NCI-H1417 treated with DMSO at 0.1 percent for 48 hours (cell line): ENCODE results near the gene IFIT2.
"Not testable (repeated sequence)": the region's sequence is repeated elsewhere in the genome, so short reads cannot be mapped to it uniquely, and the experiment has no call there.

ENCODE experiments used
- DNase-seq: peaks from one replicate; lab custom pipeline; 2025; lab: John Stamatoyannopoulos, UW

The IFIT2 gene

GRCh38 chr10:89280508-89280907 is 21.3 kb upstream of the IFIT2 start:
- DNase-seq: no peak

DNA sequence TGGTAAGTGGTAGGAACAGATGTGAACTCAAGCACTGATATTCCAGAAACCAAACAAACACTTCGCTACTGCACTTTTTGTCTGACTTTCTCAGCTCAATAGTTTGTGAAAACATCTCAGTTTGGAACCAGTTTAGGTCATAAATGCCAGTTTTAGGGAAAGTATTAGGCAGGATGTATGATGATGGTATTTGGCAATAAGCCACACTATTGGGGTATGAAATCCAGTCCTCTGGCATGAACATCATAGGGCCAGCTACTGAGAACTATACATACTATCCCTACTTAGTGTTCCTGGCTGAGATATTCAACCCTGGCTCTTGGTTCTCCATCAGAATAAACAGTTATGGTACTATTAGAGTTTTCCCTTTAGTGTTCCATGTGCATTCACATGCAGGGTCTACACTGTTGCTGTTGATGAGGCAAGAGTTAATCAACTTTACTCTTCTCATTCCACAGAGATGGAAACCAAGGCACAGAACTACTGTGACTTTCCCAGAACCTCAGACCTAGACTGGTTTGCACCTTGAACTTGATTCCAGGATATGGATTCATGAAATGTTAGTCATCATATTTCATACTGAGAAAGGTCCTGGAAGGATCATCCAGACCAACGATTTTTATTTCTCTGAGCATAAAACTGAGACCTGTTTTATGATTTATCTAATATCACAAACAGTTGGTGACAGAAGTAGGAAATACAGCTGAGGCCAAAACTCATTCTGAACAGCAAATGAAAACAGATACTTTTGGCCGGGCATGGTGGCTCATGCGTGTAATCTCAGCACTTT is 20.0 kb upstream of the IFIT2 start:
- DNase-seq: no peak

DNA sequence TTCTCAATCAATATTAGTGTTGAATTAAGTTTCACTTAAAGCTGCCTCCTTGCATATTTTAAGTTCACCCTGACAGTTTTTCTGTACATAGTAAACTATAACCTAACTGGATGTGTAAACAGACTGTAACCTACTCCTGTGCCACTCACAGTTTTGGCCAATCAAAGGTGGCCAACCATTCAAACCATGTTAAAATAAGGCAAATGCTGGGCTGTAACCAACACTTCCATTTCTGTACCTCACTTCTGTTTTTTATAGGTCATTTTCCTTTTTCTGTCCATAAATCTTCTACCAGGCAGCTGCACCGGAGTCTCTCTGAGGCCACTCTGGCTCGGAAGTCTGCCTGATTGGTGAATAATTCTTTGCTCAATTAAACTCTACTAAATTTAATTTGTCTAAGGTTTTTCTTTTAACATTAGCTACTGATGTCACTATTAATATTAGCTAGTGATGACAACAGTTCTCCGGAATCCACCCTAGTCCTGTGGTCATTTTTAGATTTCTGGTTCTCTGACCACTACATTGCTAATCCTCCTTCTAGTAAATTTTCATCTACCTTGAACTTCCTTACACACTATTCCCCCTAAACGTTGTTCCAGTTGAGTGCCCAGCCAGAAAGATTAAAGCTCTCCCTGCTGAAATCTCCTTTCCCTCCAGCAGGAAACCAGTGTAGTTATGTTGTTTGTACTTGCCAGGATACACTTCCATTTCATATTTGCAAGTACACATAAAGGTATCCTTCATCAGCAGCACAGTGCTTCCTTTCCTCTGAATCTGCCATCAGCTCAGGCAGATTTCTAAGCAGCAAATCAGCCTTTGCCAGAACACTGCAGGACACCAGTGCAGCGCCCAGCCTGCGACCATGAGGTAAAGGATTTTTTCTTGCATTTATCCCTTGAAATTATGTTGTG is 18.6 kb upstream of the IFIT2 start:
- DNase-seq: no peak

GRCh38 chr10:89283936-89284475 is 17.8 kb upstream of the IFIT2 start:
- peak; percentile 7 for DNase-seq

GRCh38 chr10:89284711-89285110 is 17.1 kb upstream of the IFIT2 start:
- DNase-seq: not testable (repeated sequence)

DNA sequence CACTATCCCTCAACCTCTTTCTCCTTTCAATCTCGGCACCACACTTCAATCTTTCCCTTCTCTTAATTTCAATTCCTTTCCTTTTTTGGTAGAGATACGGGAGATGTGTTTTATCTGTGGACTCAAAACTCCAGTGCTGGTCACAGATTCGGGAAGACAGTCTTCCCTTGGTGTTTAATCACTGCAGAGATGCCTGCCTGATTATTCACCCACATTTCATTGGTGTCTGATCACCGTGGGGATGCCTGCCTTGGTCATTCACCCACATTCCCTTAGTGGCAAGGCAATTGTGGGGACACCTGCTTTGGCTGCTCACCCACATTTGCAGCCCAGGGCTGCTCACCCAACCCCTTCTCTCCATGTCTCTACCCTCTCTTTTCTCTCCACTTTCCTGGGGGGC is 16.5 kb upstream of the IFIT2 start:
- not testable (repeated sequence) for DNase-seq

DNA sequence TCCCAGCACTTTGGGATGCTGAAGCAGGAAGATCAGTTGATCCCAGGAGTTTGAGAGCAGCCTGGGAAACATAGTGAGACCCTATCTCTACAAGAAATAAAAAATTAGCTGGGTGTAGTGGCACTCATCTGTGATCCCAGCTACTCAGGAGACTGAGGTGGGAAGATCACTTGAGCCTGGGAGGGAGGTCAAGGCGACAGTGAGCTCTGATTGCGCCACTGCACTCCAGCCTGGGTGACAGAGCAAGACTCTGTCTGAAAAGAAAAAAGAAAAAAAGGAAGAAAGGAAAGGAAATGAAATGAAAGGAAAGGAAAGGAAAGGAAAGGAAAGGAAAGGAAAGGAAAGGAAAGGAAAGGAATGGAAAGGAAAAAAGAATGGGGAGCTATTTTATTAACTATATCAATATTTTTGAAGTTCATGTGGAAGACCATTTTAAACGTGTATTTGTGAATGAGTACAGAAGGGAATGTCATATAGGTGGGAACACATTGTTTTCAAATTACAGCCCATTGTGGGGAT is 7.1 kb upstream of the IFIT2 start:
- no peak for DNase-seq

DNA sequence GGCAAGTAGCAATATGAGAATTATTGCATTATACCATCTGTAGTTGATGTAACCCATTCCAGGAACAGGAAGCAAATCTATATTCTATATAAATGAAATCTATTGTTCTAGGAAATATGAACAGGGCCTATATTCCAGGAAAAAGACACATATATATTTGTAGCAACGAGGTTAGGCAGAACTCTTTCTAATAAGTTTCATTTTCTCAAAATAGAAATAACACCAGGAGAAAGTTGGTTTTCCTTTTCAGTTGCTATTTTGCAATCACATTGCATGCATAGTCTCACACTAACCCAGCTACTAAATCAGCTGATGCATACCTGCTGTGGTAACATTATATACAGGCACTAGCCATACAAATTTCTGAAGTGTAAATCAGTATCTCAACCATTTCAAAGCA is 6.2 kb upstream of the IFIT2 start:
- no peak for DNase-seq

DNA sequence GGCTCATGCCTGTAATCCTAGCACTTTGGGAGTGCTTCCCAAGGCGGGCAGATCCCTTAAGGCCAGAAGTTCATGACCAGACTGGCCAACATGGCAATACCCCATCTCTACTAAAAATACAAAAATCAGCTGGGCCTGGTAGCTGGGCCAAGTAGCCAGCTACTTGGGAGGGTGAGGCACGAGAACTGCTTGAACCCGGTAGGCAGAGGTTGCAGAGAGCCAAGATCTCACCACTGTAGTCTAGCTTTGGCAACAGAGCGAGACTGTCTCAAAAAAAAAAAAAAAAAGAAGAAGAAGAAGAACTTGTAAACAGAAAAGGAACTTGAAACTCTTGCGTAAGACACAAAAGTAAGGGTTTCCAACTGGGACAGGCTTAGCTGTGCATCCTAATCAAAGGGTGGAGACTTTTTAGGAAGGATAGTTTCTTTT is 5.6 kb upstream of the IFIT2 start:
- DNase-seq: no peak

DNA sequence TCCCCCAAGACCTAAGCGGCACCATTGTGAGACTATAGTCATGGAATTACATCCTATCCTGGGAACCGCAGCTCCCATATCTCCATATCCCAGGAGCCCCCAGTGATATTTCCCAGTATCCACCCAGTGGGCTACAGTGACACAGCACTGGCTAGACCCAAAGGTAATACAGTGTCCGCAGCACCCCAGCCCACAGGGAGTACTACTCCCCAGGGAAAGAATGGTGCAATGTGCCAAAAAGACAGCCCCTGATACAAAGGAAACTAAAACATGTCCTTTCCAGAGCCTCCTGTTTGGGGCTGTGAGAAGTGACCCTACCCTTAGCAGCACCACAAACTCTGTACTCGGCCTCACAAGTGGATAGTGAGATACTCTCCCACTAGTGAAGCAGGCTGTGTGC is 4.5 kb upstream of the IFIT2 start:
- no peak for DNase-seq

- no peak for DNase-seq
Measured at GRCh38 chr10:89297791-89298190, 4.1 kb upstream of the IFIT2 start.

- DNase-seq: no peak
Measured at GRCh38 chr10:89299031-89299430, 2.8 kb upstream of the IFIT2 start.

DNA sequence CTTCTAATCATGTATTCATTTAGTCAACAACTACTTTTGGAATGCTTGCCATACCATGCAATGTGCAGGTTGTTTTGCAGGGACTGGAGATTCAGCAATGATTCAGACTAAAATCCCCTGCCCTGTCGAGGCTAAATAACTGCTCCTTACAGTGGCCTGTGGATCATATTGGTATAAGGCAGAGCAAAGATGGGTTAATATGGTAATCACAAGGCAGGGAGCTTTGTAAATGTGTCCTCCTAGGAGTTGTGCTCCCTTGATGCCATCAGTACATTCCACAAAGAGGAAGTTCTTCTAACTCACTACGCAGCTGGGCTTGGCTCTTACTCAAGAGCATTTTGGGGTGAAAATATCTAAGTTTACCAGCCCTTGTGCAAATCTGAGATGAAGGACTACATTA is 614 bp upstream of the IFIT2 start:
- no peak for DNase-seq

- no peak for DNase-seq
Measured at GRCh38 chr10:89302625-89303024, 779 bp downstream of the IFIT2 start.

- no peak for DNase-seq
Measured at GRCh38 chr10:89303161-89303560, 1.3 kb downstream of the IFIT2 start.

DNA sequence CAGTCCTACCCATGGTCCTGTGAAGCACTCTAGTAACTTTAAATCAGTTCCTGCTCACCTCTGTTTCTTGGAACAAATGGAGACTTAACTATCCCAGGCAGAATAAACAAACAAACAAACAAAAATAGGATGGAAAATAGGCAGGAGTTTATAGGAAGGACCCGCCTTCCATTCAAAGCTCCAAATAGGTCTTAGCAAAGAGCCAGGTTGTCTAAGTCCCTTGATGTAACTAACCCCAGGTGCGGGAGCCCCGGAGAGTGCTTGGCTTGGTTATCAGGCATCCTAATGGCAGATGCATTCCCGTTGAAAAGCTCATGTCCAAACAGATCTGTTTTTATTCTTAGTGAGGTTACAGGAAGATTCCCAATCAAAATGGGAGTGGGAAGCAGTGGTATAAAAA is 2.2 kb downstream of the IFIT2 start:
- no peak for DNase-seq

GRCh38 chr10:89304446-89304845 is 2.6 kb downstream of the IFIT2 start:
- no peak for DNase-seq

- DNase-seq: no peak
Measured at GRCh38 chr10:89304925-89305324, 3.1 kb downstream of the IFIT2 start.

GRCh38 chr10:89305766-89306433 is 4.1 kb downstream of the IFIT2 start:
- DNase-seq: no peak

GRCh38 chr10:89306434-89307268 is 4.8 kb downstream of the IFIT2 start:
- no peak for DNase-seq

- no peak for DNase-seq
Measured at GRCh38 chr10:89307269-89307577, 5.4 kb downstream of the IFIT2 start.
